ENCODE results near the gene SEPHS1. TPM values are rescaled to one million over a fixed set of nuclear protein-coding genes. Genes with fewer than 3 reads are reported as not detected.

The SEPHS1 gene
- total RNA-seq, 1 experiment from 2014 or later: 509 TPM

DNA sequence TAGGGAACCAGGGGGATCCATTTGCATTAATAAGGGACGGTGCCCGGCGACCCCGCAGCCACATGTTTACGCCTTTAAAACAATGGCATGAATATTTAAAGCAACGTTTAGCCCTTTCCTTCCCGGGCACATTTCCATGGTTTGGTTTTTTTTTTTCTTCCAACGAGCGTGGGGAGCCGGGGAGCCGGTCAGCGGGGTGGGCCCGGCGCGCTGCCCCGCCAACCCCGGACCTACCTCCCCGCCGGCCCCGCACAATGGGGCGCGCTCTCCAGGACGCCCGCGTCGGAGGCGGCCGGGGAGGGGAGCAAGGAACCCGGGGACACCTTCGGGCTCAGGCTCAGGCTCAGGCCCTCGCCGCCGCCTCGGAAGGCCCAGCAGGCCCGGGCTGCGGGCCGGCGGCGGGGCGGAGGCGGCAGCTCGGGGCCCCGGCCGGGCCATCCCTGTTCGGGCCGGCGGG, 1.0 kb downstream of the SEPHS1 start (continued):
- TF ChIP-seq, protein P1, sequence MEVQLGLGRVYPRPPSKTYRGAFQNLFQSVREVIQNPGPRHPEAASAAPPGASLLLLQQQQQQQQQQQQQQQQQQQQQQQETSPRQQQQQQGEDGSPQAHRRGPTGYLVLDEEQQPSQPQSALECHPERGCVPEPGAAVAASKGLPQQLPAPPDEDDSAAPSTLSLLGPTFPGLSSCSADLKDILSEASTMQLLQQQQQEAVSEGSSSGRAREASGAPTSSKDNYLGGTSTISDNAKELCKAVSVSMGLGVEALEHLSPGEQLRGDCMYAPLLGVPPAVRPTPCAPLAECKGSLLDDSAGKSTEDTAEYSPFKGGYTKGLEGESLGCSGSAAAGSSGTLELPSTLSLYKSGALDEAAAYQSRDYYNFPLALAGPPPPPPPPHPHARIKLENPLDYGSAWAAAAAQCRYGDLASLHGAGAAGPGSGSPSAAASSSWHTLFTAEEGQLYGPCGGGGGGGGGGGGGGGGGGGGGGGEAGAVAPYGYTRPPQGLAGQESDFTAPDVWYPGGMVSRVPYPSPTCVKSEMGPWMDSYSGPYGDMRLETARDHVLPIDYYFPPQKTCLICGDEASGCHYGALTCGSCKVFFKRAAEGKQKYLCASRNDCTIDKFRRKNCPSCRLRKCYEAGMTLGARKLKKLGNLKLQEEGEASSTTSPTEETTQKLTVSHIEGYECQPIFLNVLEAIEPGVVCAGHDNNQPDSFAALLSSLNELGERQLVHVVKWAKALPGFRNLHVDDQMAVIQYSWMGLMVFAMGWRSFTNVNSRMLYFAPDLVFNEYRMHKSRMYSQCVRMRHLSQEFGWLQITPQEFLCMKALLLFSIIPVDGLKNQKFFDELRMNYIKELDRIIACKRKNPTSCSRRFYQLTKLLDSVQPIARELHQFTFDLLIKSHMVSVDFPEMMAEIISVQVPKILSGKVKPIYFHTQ (CRISPR knock-in tag; IDR thresholded peaks at IDR 0.05): no peak
- TF ChIP-seq, protein P2, sequence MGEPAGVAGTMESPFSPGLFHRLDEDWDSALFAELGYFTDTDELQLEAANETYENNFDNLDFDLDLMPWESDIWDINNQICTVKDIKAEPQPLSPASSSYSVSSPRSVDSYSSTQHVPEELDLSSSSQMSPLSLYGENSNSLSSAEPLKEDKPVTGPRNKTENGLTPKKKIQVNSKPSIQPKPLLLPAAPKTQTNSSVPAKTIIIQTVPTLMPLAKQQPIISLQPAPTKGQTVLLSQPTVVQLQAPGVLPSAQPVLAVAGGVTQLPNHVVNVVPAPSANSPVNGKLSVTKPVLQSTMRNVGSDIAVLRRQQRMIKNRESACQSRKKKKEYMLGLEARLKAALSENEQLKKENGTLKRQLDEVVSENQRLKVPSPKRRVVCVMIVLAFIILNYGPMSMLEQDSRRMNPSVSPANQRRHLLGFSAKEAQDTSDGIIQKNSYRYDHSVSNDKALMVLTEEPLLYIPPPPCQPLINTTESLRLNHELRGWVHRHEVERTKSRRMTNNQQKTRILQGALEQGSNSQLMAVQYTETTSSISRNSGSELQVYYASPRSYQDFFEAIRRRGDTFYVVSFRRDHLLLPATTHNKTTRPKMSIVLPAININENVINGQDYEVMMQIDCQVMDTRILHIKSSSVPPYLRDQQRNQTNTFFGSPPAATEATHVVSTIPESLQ (CRISPR knock-in tag; IDR thresholded peaks at IDR 0.05): no peak
- TF ChIP-seq ZNF219 (CRISPR knock-in tag; IDR thresholded peaks at IDR 0.05; ENCODE audit: borderline replicate concordance): no peak
- TF ChIP-seq ZBTB21 (CRISPR knock-in tag; IDR thresholded peaks at IDR 0.05; ENCODE audit: borderline replicate concordance): no peak
- TF ChIP-seq, protein P3, sequence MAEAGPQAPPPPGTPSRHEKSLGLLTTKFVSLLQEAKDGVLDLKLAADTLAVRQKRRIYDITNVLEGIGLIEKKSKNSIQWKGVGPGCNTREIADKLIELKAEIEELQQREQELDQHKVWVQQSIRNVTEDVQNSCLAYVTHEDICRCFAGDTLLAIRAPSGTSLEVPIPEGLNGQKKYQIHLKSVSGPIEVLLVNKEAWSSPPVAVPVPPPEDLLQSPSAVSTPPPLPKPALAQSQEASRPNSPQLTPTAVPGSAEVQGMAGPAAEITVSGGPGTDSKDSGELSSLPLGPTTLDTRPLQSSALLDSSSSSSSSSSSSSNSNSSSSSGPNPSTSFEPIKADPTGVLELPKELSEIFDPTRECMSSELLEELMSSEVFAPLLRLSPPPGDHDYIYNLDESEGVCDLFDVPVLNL (CRISPR knock-in tag; IDR thresholded peaks at IDR 0.05; ENCODE audit: borderline replicate concordance, low read depth): no peak
- TF ChIP-seq NR3C1 (CRISPR knock-in tag; conservative IDR thresholded peaks at IDR 0.05; ENCODE audit: low read depth): no peak
- TF ChIP-seq, protein P4, sequence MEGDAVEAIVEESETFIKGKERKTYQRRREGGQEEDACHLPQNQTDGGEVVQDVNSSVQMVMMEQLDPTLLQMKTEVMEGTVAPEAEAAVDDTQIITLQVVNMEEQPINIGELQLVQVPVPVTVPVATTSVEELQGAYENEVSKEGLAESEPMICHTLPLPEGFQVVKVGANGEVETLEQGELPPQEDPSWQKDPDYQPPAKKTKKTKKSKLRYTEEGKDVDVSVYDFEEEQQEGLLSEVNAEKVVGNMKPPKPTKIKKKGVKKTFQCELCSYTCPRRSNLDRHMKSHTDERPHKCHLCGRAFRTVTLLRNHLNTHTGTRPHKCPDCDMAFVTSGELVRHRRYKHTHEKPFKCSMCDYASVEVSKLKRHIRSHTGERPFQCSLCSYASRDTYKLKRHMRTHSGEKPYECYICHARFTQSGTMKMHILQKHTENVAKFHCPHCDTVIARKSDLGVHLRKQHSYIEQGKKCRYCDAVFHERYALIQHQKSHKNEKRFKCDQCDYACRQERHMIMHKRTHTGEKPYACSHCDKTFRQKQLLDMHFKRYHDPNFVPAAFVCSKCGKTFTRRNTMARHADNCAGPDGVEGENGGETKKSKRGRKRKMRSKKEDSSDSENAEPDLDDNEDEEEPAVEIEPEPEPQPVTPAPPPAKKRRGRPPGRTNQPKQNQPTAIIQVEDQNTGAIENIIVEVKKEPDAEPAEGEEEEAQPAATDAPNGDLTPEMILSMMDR (IDR thresholded peaks at IDR 0.05): no peak
- TF ChIP-seq, protein P5, sequence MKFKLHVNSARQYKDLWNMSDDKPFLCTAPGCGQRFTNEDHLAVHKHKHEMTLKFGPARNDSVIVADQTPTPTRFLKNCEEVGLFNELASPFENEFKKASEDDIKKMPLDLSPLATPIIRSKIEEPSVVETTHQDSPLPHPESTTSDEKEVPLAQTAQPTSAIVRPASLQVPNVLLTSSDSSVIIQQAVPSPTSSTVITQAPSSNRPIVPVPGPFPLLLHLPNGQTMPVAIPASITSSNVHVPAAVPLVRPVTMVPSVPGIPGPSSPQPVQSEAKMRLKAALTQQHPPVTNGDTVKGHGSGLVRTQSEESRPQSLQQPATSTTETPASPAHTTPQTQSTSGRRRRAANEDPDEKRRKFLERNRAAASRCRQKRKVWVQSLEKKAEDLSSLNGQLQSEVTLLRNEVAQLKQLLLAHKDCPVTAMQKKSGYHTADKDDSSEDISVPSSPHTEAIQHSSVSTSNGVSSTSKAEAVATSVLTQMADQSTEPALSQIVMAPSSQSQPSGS (CRISPR knock-in tag; IDR thresholded peaks at IDR 0.05; ENCODE audit: borderline replicate concordance, low read depth): no peak
- TF ChIP-seq, protein P6, sequence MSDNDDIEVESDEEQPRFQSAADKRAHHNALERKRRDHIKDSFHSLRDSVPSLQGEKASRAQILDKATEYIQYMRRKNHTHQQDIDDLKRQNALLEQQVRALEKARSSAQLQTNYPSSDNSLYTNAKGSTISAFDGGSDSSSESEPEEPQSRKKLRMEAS (CRISPR knock-in tag; IDR thresholded peaks at IDR 0.05): no peak
- TF ChIP-seq GTF2I (CRISPR knock-in tag; conservative IDR thresholded peaks at IDR 0.05): no peak
- TF ChIP-seq ESRRA (CRISPR knock-in tag; IDR thresholded peaks at IDR 0.05; ENCODE audit: borderline replicate concordance): peak; percentile 63; the same call in 1 of the 2 replicates
- 0 out of 2 replicates have a peak, but pooled peaks have one; percentile 52 for TF ChIP-seq ETV6 (CRISPR knock-in tag; IDR thresholded peaks at IDR 0.05)
- TF ChIP-seq, protein P7, sequence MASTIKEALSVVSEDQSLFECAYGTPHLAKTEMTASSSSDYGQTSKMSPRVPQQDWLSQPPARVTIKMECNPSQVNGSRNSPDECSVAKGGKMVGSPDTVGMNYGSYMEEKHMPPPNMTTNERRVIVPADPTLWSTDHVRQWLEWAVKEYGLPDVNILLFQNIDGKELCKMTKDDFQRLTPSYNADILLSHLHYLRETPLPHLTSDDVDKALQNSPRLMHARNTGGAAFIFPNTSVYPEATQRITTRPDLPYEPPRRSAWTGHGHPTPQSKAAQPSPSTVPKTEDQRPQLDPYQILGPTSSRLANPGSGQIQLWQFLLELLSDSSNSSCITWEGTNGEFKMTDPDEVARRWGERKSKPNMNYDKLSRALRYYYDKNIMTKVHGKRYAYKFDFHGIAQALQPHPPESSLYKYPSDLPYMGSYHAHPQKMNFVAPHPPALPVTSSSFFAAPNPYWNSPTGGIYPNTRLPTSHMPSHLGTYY (CRISPR knock-in tag; IDR thresholded peaks at IDR 0.05): no peak
- TF ChIP-seq, protein P8, sequence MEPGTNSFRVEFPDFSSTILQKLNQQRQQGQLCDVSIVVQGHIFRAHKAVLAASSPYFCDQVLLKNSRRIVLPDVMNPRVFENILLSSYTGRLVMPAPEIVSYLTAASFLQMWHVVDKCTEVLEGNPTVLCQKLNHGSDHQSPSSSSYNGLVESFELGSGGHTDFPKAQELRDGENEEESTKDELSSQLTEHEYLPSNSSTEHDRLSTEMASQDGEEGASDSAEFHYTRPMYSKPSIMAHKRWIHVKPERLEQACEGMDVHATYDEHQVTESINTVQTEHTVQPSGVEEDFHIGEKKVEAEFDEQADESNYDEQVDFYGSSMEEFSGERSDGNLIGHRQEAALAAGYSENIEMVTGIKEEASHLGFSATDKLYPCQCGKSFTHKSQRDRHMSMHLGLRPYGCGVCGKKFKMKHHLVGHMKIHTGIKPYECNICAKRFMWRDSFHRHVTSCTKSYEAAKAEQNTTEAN (CRISPR knock-in tag; IDR thresholded peaks at IDR 0.05): no peak
- TF ChIP-seq, protein P9, sequence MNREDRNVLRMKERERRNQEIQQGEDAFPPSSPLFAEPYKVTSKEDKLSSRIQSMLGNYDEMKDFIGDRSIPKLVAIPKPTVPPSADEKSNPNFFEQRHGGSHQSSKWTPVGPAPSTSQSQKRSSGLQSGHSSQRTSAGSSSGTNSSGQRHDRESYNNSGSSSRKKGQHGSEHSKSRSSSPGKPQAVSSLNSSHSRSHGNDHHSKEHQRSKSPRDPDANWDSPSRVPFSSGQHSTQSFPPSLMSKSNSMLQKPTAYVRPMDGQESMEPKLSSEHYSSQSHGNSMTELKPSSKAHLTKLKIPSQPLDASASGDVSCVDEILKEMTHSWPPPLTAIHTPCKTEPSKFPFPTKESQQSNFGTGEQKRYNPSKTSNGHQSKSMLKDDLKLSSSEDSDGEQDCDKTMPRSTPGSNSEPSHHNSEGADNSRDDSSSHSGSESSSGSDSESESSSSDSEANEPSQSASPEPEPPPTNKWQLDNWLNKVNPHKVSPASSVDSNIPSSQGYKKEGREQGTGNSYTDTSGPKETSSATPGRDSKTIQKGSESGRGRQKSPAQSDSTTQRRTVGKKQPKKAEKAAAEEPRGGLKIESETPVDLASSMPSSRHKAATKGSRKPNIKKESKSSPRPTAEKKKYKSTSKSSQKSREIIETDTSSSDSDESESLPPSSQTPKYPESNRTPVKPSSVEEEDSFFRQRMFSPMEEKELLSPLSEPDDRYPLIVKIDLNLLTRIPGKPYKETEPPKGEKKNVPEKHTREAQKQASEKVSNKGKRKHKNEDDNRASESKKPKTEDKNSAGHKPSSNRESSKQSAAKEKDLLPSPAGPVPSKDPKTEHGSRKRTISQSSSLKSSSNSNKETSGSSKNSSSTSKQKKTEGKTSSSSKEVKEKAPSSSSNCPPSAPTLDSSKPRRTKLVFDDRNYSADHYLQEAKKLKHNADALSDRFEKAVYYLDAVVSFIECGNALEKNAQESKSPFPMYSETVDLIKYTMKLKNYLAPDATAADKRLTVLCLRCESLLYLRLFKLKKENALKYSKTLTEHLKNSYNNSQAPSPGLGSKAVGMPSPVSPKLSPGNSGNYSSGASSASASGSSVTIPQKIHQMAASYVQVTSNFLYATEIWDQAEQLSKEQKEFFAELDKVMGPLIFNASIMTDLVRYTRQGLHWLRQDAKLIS (CRISPR knock-in tag; IDR thresholded peaks at IDR 0.05; ENCODE audit: borderline replicate concordance): peak; percentile 80; the same call in 1 of the 2 replicates
- no peak for TF ChIP-seq ZNF317 (CRISPR knock-in tag; IDR thresholded peaks at IDR 0.05; ENCODE audit: borderline replicate concordance, low read depth)
- TF ChIP-seq, protein P10, sequence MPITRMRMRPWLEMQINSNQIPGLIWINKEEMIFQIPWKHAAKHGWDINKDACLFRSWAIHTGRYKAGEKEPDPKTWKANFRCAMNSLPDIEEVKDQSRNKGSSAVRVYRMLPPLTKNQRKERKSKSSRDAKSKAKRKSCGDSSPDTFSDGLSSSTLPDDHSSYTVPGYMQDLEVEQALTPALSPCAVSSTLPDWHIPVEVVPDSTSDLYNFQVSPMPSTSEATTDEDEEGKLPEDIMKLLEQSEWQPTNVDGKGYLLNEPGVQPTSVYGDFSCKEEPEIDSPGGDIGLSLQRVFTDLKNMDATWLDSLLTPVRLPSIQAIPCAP (CRISPR knock-in tag; IDR thresholded peaks at IDR 0.05): no peak
- TF ChIP-seq, protein P11, sequence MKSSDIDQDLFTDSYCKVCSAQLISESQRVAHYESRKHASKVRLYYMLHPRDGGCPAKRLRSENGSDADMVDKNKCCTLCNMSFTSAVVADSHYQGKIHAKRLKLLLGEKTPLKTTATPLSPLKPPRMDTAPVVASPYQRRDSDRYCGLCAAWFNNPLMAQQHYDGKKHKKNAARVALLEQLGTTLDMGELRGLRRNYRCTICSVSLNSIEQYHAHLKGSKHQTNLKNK (CRISPR knock-in tag; IDR thresholded peaks at IDR 0.05): peak; percentile 36; the same call in 1 of the 2 replicates
